ENCODE data around the gene CCDC92. TPM values are rescaled to one million over a fixed set of nuclear protein-coding genes. Genes with fewer than 3 reads are reported as not detected.
A peak's percentile ranks its signal among the peaks of the same experiment; 100 is the strongest.

CCDC92 gene
- total and polyA plus RNA-seq, 2 of the 13 experiments (the other 11 are each of a cell fraction or from before 2014, with no cell fraction given), result 5.4 to 14.7 TPM

DNA sequence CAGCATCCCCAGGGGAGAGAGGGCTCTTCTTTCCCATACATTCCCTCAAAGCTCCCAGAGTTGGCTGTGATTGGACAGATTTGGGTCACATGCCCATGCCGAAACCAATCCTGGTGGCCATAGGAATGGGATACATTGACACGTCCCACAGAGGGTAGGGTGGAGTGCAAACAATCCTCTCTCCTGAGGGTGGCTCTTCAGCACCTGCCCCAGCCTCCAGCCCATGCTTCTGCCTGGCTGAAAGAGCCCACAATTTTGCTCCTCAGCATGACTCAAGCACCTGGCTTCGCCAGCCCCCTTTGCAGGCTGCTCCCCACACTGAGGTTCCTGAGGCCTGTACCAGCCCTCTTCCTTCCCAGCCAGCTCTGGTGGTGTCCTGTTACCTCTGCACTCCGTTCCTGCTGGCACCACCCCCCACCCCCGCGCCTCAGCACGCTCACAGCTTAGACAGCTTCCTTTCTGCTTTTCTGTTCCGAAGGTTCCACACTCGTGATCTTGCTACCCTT is 71.7 kb downstream of the CCDC92 start:
- ChIA-PET CTCF (ENCODE audit: low intra/inter-chr PET ratio, low total read pairs) (no interaction called here), POLR2A (no interaction called here)
- peak; percentile 61 for ATAC-seq
- no peak overlapping the region for H2AFZ ChIP-seq (ENCODE audit: low read length)
- intact Hi-C loops (cut with micrococcal nuclease; ENCODE audit: unreplicated experiment), result no loop called here
- no peak for DNase-seq (ENCODE audit: low spot score)
- no peaks in the 10 kb centered on the region for H3K9me3 ChIP-seq (ENCODE audit: low read length)
- H3K27me3 ChIP-seq (ENCODE audit: control insufficient read depth in 1 of 2, insufficient read depth in 2 of 2, low read length in 2 of 2), result peaks cover 2 to 60% of the 10 kb centered on the region in 2 experiments; a peak in 4 of 5 replicates
- WGBS (ENCODE audit: low lambda C conversion rate), result 27% methylated on average over 7 of the region's 9 CpGs
- no peaks in the 10 kb centered on the region for H3K79me2 ChIP-seq (ENCODE audit: insufficient read depth, low read length)
- peak overlapping the region; percentile 37; the same call in 1 of the 2 replicates for H3K4me2 ChIP-seq (ENCODE audit: low read depth, low read length)
- H3K4me1 ChIP-seq (ENCODE audit: insufficient read depth, low read length), result peaks cover 3% of the 10 kb centered on the region
- H3K27ac ChIP-seq (ENCODE audit: extremely low read length, insufficient read depth, low read length), result no peak overlapping the region
- no peaks in the 10 kb centered on the region for H4K20me1 ChIP-seq (ENCODE audit: insufficient read depth, low read length)
- peak overlapping the region in 1 of 3 experiments; percentile 20; a peak in 1 of 6 replicates for H3K4me3 ChIP-seq (replicated peaks in 1 of 3; ENCODE audit: insufficient read depth in 1 of 3, low read depth in 2 of 3, low read length in 3 of 3)
- no TSS peak for BruUV-seq (replicated peaks)
- no peak overlapping the region for H3K9ac ChIP-seq (ENCODE audit: insufficient read depth, low read depth, low read length)
- H3K36me3 ChIP-seq (replicated peaks in 1 of 2; ENCODE audit: control insufficient read depth in 1 of 2, insufficient read depth in 2 of 2, low read length in 2 of 2), result no peaks in the 10 kb centered on the region
- in situ Hi-C loops (cut with HindIII; ENCODE audit: extremely low pct_ligation_motif_present, low pct_unique_long_range_greater_than_20kb), result no loop called here
- no peak for FAIRE-seq
- TF ChIP-seq ZBTB7B (CRISPR knock-in tag; IDR thresholded peaks at IDR 0.05) (no peak), NPAS2 (CRISPR knock-in tag; IDR thresholded peaks at IDR 0.05; ENCODE audit: borderline replicate concordance) (no peak), NFYB (CRISPR knock-in tag; IDR thresholded peaks at IDR 0.05) (peak; percentile 44), SPEN (CRISPR knock-in tag; IDR thresholded peaks at IDR 0.05; ENCODE audit: low read depth) (no peak), ZNF629 (CRISPR knock-in tag; conservative IDR thresholded peaks at IDR 0.05) (no peak), IRF2 (CRISPR knock-in tag; IDR thresholded peaks at IDR 0.05) (no peak), ZNF768 (CRISPR knock-in tag; IDR thresholded peaks at IDR 0.05) (no peak), NFYC (CRISPR knock-in tag; IDR thresholded peaks at IDR 0.05) (peak; percentile 44; the same call in 1 of the 2 replicates), NCOR1 (IDR thresholded peaks at IDR 0.05; ENCODE audit: borderline replicate concordance, low read length) (no peak), SUZ12 (IDR thresholded peaks at IDR 0.05; ENCODE audit: low read depth, low read length) (no peak), SALL1 (CRISPR knock-in tag; IDR thresholded peaks at IDR 0.05) (peak; percentile 13; the same call in 1 of the 2 replicates), ZFX (CRISPR knock-in tag; IDR thresholded peaks at IDR 0.05; ENCODE audit: low read depth) (no peak)
- TF ChIP-seq, protein P1, sequence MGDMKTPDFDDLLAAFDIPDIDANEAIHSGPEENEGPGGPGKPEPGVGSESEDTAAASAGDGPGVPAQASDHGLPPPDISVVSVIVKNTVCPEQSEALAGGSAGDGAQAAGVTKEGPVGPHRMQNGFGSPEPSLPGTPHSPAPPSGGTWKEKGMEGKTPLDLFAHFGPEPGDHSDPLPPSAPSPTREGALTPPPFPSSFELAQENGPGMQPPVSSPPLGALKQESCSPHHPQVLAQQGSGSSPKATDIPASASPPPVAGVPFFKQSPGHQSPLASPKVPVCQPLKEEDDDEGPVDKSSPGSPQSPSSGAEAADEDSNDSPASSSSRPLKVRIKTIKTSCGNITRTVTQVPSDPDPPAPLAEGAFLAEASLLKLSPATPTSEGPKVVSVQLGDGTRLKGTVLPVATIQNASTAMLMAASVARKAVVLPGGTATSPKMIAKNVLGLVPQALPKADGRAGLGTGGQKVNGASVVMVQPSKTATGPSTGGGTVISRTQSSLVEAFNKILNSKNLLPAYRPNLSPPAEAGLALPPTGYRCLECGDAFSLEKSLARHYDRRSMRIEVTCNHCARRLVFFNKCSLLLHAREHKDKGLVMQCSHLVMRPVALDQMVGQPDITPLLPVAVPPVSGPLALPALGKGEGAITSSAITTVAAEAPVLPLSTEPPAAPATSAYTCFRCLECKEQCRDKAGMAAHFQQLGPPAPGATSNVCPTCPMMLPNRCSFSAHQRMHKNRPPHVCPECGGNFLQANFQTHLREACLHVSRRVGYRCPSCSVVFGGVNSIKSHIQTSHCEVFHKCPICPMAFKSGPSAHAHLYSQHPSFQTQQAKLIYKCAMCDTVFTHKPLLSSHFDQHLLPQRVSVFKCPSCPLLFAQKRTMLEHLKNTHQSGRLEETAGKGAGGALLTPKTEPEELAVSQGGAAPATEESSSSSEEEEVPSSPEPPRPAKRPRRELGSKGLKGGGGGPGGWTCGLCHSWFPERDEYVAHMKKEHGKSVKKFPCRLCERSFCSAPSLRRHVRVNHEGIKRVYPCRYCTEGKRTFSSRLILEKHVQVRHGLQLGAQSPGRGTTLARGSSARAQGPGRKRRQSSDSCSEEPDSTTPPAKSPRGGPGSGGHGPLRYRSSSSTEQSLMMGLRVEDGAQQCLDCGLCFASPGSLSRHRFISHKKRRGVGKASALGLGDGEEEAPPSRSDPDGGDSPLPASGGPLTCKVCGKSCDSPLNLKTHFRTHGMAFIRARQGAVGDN (CRISPR knock-in tag; IDR thresholded peaks at IDR 0.05), result peak; percentile 11; the same call in 1 of the 2 replicates
- TF ChIP-seq, protein P2, sequence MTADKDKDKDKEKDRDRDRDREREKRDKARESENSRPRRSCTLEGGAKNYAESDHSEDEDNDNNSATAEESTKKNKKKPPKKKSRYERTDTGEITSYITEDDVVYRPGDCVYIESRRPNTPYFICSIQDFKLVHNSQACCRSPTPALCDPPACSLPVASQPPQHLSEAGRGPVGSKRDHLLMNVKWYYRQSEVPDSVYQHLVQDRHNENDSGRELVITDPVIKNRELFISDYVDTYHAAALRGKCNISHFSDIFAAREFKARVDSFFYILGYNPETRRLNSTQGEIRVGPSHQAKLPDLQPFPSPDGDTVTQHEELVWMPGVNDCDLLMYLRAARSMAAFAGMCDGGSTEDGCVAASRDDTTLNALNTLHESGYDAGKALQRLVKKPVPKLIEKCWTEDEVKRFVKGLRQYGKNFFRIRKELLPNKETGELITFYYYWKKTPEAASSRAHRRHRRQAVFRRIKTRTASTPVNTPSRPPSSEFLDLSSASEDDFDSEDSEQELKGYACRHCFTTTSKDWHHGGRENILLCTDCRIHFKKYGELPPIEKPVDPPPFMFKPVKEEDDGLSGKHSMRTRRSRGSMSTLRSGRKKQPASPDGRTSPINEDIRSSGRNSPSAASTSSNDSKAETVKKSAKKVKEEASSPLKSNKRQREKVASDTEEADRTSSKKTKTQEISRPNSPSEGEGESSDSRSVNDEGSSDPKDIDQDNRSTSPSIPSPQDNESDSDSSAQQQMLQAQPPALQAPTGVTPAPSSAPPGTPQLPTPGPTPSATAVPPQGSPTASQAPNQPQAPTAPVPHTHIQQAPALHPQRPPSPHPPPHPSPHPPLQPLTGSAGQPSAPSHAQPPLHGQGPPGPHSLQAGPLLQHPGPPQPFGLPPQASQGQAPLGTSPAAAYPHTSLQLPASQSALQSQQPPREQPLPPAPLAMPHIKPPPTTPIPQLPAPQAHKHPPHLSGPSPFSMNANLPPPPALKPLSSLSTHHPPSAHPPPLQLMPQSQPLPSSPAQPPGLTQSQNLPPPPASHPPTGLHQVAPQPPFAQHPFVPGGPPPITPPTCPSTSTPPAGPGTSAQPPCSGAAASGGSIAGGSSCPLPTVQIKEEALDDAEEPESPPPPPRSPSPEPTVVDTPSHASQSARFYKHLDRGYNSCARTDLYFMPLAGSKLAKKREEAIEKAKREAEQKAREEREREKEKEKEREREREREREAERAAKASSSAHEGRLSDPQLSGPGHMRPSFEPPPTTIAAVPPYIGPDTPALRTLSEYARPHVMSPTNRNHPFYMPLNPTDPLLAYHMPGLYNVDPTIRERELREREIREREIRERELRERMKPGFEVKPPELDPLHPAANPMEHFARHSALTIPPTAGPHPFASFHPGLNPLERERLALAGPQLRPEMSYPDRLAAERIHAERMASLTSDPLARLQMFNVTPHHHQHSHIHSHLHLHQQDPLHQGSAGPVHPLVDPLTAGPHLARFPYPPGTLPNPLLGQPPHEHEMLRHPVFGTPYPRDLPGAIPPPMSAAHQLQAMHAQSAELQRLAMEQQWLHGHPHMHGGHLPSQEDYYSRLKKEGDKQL (CRISPR knock-in tag; IDR thresholded peaks at IDR 0.05; ENCODE audit: low read depth), result no peak

All from HepG2 (cell line).